ENCODE measurements around the gene ATE1.

ATE1 gene

DNA sequence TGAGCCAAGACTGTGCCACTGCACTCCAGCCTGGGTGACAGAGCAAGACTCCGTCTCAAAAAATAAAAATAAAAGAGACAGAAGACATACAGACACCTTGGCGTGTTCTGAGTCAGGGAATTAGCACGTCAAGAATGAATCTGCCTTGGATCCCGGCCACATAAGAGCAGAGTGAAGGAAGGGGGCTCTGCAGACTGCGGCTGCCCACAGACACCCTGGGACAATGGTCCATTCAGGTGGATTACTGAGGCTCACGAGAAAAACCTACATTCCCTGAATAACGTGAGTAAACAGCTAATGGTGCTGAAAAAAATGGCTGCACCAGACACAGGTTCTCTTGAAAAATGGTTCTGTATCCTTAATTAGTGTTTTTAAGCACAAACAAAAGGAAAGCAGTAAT, 229.5 kb downstream of the ATE1 start:
- Histone ChIP-seq H3K4me1 (ENCODE audit: control insufficient read depth in 1 of 2, insufficient read depth in 1 of 2, low read depth in 1 of 2, low read length in 1 of 2) (no peaks in the 10 kb centered on the region), H3K27ac (no peak overlapping the region), H3K4me3 (ENCODE audit: low read depth in 1 of 2, low read length in 1 of 2) (no peak overlapping the region), H3K27me3 (peaks cover 6% of the 10 kb centered on the region), H3K36me3 (no peaks in the 10 kb centered on the region), H3K9me3 (no peaks in the 10 kb centered on the region)
- TF ChIP-seq, protein P1, sequence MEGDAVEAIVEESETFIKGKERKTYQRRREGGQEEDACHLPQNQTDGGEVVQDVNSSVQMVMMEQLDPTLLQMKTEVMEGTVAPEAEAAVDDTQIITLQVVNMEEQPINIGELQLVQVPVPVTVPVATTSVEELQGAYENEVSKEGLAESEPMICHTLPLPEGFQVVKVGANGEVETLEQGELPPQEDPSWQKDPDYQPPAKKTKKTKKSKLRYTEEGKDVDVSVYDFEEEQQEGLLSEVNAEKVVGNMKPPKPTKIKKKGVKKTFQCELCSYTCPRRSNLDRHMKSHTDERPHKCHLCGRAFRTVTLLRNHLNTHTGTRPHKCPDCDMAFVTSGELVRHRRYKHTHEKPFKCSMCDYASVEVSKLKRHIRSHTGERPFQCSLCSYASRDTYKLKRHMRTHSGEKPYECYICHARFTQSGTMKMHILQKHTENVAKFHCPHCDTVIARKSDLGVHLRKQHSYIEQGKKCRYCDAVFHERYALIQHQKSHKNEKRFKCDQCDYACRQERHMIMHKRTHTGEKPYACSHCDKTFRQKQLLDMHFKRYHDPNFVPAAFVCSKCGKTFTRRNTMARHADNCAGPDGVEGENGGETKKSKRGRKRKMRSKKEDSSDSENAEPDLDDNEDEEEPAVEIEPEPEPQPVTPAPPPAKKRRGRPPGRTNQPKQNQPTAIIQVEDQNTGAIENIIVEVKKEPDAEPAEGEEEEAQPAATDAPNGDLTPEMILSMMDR (IDR thresholded peaks at IDR 0.05): no peak

- Histone ChIP-seq H3K9me3 (no peaks in the 10 kb centered on the region), H3K27me3 (no peaks in the 10 kb centered on the region), H3K4me1 (ENCODE audit: control insufficient read depth in 1 of 2, insufficient read depth in 1 of 2, low read depth in 1 of 2, low read length in 1 of 2) (no peaks in the 10 kb centered on the region), H3K4me3 (ENCODE audit: low read depth in 1 of 2, low read length in 1 of 2) (no peak overlapping the region), H3K36me3 (no peaks in the 10 kb centered on the region), H3K27ac (no peak overlapping the region)
- TF ChIP-seq, protein P1 (IDR thresholded peaks at IDR 0.05): no peak
Measured at GRCh38 chr10:121696854-121697253, 231.0 kb downstream of the ATE1 start.

GRCh38 chr10:121695731-121696464, 231.9 kb downstream of the ATE1 start:
- TF ChIP-seq, protein P1 (IDR thresholded peaks at IDR 0.05): no peak
- H3K36me3 ChIP-seq: no peaks in the 10 kb centered on the region

DNA sequence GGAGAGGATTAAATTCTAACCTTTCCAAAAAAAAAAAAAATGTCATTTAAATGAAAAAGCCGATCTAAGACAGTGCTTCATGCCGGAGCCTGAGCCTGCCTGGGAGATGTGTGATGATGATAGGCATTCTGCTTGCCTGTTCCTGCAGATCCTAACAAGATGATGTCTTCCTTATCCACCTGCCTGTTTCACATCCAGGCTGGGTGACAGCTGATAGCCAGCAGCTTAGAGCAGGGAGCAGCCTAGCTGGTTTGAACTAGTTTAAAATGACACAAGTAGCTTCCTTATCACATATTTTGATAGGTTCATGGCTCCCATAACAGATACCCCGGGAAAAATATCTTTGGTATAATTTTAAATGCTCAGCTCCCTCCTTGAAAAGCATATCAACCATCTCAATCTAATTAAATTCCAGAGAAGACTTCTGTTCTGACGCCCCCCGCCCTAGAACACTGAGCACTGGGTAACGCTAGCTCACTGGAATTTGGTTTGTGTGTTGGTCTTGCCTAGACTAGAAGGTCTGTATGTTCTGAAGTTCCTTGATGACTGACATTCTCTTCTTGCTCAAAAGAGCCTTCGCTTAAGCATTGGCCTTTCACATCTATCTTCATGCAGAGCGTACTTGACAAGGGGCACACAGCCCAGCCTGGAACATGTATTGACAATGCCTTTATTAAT, 232.7 kb downstream of the ATE1 start:
- TF ChIP-seq, protein P1 (IDR thresholded peaks at IDR 0.05): no peak
- H3K4me3 ChIP-seq (ENCODE audit: low read depth in 1 of 2, low read length in 1 of 2): no peak overlapping the region
- H3K9me3 ChIP-seq: no peaks in the 10 kb centered on the region
- H3K27me3 ChIP-seq: peaks cover 9% of the 10 kb centered on the region
- H3K4me1 ChIP-seq (ENCODE audit: control insufficient read depth in 1 of 2, insufficient read depth in 1 of 2, low read depth in 1 of 2, low read length in 1 of 2): no peaks in the 10 kb centered on the region
- no peaks in the 10 kb centered on the region for H3K36me3 ChIP-seq
- H3K27ac ChIP-seq: no peak overlapping the region

More at GRCh38 chr10:121695731-121696464, 231.9 kb downstream of the ATE1 start:
- Histone ChIP-seq H3K27me3 (peaks cover 1% of the 10 kb centered on the region), H3K9me3 (no peaks in the 10 kb centered on the region), H3K27ac (no peak overlapping the region), H3K4me3 (ENCODE audit: low read depth in 1 of 2, low read length in 1 of 2) (no peak overlapping the region), H3K4me1 (ENCODE audit: control insufficient read depth in 1 of 2, insufficient read depth in 1 of 2, low read depth in 1 of 2, low read length in 1 of 2) (no peaks in the 10 kb centered on the region)

DNA sequence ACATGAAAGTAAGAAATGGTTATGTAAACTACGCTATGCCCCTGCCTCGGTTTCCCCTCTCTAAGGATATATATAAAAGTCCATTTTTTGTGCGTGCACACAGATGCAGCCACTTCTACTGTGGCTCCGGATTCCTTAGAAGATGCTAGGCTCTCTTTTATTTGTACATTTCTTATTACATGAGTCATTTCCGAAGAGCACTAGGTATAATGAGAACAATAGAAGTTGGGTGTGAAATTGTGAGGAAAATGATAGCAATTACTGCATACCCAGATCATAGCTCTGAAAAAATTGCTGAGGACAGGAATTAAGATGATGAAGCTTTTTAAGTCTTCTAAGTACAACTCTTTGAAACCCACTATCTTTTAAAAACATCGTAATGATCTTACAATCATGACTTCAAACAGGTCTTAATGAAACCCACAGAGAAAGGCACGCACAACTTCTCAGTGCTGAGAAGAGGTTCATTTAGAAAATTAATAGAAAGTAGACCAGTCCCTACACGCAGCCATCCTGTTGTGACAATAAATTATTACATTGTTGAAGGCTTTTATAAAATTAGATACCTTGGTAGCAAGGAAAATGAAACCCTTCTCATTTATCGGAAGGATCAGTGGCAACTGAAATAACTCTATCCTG, 233.4 kb downstream of the ATE1 start:
- H3K36me3 ChIP-seq: no peaks in the 10 kb centered on the region
- no peaks in the 10 kb centered on the region for H3K9me3 ChIP-seq
- H3K27ac ChIP-seq: no peak overlapping the region
- H3K27me3 ChIP-seq: peaks cover 11% of the 10 kb centered on the region
- H3K4me1 ChIP-seq (ENCODE audit: control insufficient read depth in 1 of 2, insufficient read depth in 1 of 2, low read depth in 1 of 2, low read length in 1 of 2): no peaks in the 10 kb centered on the region
- TF ChIP-seq, protein P1 (IDR thresholded peaks at IDR 0.05): no peak
- H3K4me3 ChIP-seq (ENCODE audit: low read depth in 1 of 2, low read length in 1 of 2): no peak overlapping the region
